ENCODE data around the gene SMIM10. TPM values are rescaled to one million over a fixed set of nuclear protein-coding genes. Genes with fewer than 3 reads are reported as not detected.

Gene SMIM10
- total and polyA plus RNA-seq, 12 donors: 6.9 to 27.4 (median 13.0) TPM

- Histone ChIP-seq H3K27ac (peak overlapping the region in 2 of 5 donors; percentile 47 to 67), H3K36me3 (replicated peaks in 1 of 2) (no peaks in the 10 kb centered on the region), H3K9me3 (replicated peaks in 1 of 3) (no peaks in the 10 kb centered on the region), H3K4me1 (replicated peaks in 1 of 2) (no peaks in the 10 kb centered on the region), H3K27me3 (no peaks in the 10 kb centered on the region), H3K4me3 (no peak overlapping the region)
- no peak for DNase-seq
- intact Hi-C loops (cut with DNase I): no loop called here
- TF ChIP-seq CTCF (IDR thresholded peaks at IDR 0.05) (peak; percentile 11 to 58 (median 54)), POLR2A (IDR thresholded peaks at IDR 0.05) (no peak)
- 20 to 31% (median 24%) methylated on average over 3 to 4 of the region's 4 CpGs for WGBS, 4 donors
Observed at GRCh38 chrX:134999469-134999868, 8.7 kb downstream of the SMIM10 start.

GRCh38 chrX:135000516-135000915 lies 9.7 kb downstream of the SMIM10 start:
- H3K27ac ChIP-seq: peak overlapping the region in 2 of 5 donors; percentile 47 to 67
- no peak for DNase-seq
- 22 to 53% (median 44%) methylated on average over 1 of the region's 1 CpG for WGBS, 4 donors
- intact Hi-C loops (cut with DNase I): no loop called here
- TF ChIP-seq CTCF (IDR thresholded peaks at IDR 0.05): no peak
- TF ChIP-seq POLR2A (IDR thresholded peaks at IDR 0.05): no peak
- H3K27me3 ChIP-seq: no peaks in the 10 kb centered on the region
- H3K36me3 ChIP-seq (replicated peaks in 1 of 2): no peaks in the 10 kb centered on the region
- no peaks in the 10 kb centered on the region for H3K9me3 ChIP-seq (replicated peaks in 1 of 3)
- H3K4me1 ChIP-seq (replicated peaks in 1 of 2): no peaks in the 10 kb centered on the region
- H3K4me3 ChIP-seq: no peak overlapping the region

- peak; percentile 88 to 95 (median 92) for DNase-seq
- intact Hi-C loops (cut with DNase I): no loop called here
- no peaks in the 10 kb centered on the region for H3K27me3 ChIP-seq
- no peaks in the 10 kb centered on the region for H3K4me1 ChIP-seq (replicated peaks in 1 of 2)
- WGBS, 4 donors: 0 to 31% (median 13%) methylated on average over 13 to 35 of the region's 35 CpGs
- no peaks in the 10 kb centered on the region for H3K36me3 ChIP-seq (replicated peaks in 1 of 2)
- H3K27ac ChIP-seq: peak overlapping the region in 2 of 5 donors; percentile 17 to 68
- H3K9me3 ChIP-seq (replicated peaks in 1 of 3): no peaks in the 10 kb centered on the region
- TF ChIP-seq POLR2A (IDR thresholded peaks at IDR 0.05): peak in 1 of 2 donors; percentile 36
- no peak for TF ChIP-seq CTCF (IDR thresholded peaks at IDR 0.05)
- peak overlapping the region in 2 of 4 donors; percentile 12 to 18 for H3K4me3 ChIP-seq
Observed at GRCh38 chrX:135003876-135004623, 13.3 kb downstream of the SMIM10 start.

- no peak for TF ChIP-seq POLR2A (IDR thresholded peaks at IDR 0.05)
- no peak for TF ChIP-seq CTCF (IDR thresholded peaks at IDR 0.05)
- intact Hi-C loops (cut with DNase I): no loop called here
Observed at GRCh38 chrX:135006187-135006586, 15.4 kb downstream of the SMIM10 start.

More at GRCh38 chrX:135006187-135006586, 15.4 kb downstream of the SMIM10 start:
- Histone ChIP-seq H3K9me3 (replicated peaks in 1 of 3) (no peaks in the 10 kb centered on the region), H3K27me3 (no peaks in the 10 kb centered on the region), H3K27ac (no peak overlapping the region), H3K36me3 (replicated peaks in 1 of 2) (no peaks in the 10 kb centered on the region), H3K4me3 (no peak overlapping the region), H3K4me1 (replicated peaks in 1 of 2) (no peaks in the 10 kb centered on the region)
- 73 to 89% (median 83%) methylated on average over 4 of the region's 4 CpGs for whole genome bisulfite sequencing, 4 donors
- no peak for DNase-seq
